Dedifferentiated amniotic fluid mesenchymal stem cell (primary cell): ENCODE measurements around the gene TMPRSS11A.
A peak's percentile ranks its signal among the peaks of the same experiment; 100 is the strongest.

Experiments
- DNase-seq: peaks from one replicate; pipeline ENCODE4 v3.0.0-alpha.2; 2016; ENCODE audit errors: extremely low spot score

Gene TMPRSS11A

DNA sequence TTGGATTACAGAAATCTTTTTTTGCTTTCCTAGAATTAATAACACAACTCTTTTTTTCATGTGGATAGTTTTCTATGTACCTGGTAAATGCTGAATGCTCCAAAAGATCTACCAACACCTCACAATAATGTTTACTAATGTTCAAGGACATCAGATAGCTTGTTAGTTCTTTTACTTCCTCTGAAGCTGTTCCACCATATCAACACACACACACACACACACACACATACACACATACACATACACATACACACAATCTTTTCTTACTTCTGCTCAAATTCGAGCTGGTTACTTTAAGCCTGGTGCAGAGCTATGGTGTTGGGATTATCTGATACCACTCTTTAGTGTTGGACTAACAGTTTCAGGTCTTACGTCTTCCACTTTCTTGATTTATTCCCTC is 51.2 kb downstream of the TMPRSS11A start:
- no peak for DNase-seq

GRCh38 chr4:67911638-67912037 is 51.7 kb downstream of the TMPRSS11A start:
- DNase-seq, result no peak

DNA sequence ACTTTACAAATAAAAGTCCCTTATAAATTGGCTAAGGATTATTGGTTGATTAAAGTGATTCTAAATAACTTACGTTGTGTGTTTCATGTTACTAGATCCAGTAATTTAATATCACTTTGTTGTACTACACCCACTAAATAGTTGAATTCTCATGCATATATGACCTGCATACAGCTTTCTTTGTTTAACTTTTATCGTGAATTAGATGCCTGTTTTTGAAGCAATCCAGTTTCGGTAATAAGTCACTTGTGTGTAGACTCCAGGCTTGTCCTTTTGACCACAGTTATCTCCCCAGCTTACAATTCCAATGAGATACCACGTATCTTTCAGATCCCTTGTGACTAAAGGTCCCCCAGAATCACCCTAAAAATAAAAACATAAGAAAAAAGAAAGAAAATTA is 52.2 kb downstream of the TMPRSS11A start:
- no peak for DNase-seq

- no peak for DNase-seq
Measured at GRCh38 chr4:67910585-67910905, 52.7 kb downstream of the TMPRSS11A start.

DNA sequence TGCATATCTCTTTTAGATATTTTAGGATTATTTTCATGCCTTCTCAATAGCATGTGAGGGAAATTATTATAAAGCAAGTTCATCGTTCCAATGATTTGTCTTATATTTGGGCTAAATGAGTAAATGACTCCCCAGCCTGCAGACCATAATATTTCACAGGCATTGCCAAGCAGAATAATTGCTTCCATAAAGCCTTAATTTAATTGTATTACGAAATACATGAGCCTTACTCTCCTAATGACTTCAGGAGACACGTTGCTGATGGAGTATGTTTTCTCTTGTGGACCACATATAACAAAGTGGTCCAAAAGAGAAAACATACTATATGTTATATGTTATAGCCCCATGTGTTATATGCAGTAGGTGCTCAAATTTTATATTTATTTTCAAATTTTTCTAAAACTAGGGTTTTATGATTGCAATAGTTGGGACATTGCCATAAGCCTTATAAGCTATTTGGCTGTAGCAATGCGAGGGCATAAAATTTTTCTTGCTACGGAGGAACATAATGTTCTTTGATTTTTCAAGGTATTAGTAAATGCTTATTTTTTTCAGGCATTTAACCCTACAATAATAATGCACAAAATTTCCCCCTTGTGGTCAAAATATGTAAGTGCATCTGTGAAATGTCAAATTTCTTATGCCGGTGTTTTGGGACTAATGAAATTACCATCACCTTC is 53.2 kb downstream of the TMPRSS11A start:
- peak; percentile 23 for DNase-seq

GRCh38 chr4:67907650-67908049 is 55.6 kb downstream of the TMPRSS11A start:
- no peak for DNase-seq

GRCh38 chr4:67899096-67899495 is 64.2 kb downstream of the TMPRSS11A start:
- DNase-seq, result no peak

DNA sequence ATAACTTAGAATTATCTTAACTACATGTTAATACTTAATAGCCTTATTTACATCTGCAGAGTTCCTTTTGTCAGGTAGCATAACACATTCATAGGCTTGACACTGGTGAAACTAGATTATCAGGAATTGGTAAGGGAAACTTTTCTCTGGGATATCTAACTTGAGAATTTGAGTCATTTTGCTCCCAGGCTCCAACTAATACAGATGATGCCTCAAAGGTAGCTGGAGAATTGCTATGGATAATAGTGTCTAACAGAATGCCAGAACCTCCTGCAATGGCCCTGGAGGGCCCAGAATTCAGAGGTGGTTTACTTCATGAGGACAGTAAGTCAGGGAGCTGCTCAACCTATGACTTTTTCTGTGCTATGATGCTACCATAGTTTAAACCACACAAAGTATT is 65.6 kb downstream of the TMPRSS11A start:
- no peak for DNase-seq

DNA sequence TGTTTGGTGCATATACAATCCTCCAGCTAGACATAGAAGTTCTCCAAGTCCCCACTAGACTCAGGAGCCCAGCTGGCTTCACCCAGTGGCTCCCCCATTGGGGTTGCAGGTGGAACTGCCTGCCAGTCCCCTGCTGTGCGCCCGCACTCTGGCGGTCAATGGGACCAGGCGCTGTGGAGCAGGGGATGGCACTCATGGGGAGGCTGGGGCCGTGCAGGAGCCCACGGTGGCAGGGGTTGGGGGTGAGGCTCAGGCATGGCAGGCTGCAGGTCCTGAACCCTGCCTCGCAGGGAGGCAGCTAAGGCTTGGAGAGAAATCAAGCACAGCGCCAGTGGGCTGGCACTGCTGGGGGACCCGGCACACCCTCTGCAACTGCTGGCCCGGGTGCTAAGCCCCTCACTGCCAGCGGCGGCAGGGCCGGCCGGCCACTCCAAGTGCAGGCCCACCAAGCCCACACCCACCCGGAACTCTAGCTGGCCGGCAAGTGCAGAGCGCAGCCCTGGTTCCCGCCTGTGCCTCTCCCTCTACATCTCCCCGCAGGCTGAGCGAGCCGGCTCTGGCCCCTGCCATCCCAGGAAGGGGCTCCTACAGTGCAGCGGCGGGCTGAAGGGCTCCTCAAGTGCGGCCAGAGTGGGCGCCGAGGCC is 66.8 kb downstream of the TMPRSS11A start:
- DNase-seq, result no peak

DNA sequence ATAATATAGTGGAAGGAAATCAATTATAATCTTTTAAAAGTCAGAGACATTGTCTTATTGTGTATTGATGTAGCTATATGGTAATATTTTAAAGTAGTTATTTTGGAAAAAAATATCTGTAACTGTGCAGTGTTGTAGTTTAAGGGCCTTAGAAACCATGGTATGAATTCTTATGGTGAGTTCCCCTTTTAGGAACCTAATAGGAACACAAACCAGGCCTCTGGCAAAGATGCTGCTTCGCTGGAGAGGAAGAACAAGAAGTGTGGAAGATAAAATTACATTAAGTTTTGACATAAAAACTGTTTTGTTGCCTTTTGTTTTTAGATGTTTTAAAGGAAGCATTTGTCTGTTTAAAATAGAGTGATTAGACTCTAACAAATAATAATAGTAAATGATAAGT is 68.6 kb downstream of the TMPRSS11A start:
- no peak for DNase-seq

- no peak for DNase-seq
Measured at GRCh38 chr4:67892905-67893304, 70.4 kb downstream of the TMPRSS11A start.

DNA sequence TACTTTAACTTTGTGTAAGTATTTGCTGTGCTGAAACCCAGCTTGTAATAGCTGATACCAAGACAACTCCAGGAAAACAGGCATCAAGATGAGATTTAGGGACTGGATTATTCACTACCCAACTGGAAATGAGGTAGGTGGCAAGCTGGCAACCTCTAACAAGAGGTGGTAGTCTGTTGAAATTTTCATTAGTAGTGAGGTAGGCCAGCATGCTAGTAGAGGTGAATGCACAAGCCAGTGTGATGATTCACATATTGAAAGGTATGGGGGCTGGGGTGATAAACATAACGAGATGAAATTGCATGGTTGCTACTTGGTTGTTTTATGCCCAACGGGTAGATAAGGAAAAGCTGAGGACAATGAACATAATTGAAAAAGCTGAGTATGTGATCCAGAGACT is 71.0 kb downstream of the TMPRSS11A start:
- no peak for DNase-seq

DNA sequence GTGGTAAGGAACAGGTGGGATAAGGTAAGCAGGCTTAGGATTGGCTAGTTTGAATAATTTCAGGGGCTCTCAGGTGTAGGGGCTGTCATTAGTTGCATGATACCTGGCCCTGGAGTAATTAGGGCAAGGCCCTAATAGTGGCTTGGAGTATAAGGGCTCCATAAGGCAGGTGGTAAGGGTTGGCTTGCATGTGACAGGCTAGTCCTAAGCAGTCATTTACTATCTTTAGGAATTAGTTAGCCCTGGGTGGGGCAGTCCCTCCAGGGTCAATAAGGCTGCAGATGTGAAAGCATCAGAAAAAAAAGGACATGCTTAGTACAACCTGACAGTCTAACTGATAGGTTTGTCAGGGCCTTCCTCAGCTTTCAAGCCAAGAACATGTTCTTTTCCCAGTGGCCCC is 71.6 kb downstream of the TMPRSS11A start:
- no peak for DNase-seq

- DNase-seq, result peak; percentile 17
Measured at GRCh38 chr4:67886281-67886680, 77.0 kb downstream of the TMPRSS11A start.

GRCh38 chr4:67885762-67886161 is 77.5 kb downstream of the TMPRSS11A start:
- peak; percentile 75 for DNase-seq

DNA sequence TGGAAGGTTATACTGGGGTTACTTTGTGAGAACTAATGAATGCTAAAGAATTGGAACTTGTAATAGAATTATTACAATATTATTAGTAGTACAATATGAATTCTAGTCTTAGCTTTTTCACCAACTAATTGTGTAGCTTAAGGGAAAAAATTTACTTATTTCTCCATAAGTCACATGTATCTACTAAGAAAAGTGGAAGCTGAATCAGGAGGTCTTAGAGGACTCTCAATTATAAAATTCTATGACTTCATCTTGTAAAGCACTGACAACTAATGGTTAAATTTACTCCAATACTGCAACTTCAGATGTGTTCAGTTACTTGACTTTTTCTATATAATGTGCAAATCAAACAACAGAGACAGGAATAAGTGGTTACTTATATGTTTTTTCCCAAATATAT is 78.6 kb downstream of the TMPRSS11A start:
- DNase-seq, result no peak

GRCh38 chr4:67883902-67884301 is 79.4 kb downstream of the TMPRSS11A start, which contains the start of gene TMPRSS11D:
TMPRSS11D (minus strand) TSS chr4:67884002; CDS start chr4:67883933, 69 bp downstream.
- DNase-seq, result no peak

GRCh38 chr4:67883458-67883857 is 79.8 kb downstream of the TMPRSS11A start:
- no peak for DNase-seq

- DNase-seq, result no peak
Measured at GRCh38 chr4:67880866-67881610, 82.3 kb downstream of the TMPRSS11A start.

DNA sequence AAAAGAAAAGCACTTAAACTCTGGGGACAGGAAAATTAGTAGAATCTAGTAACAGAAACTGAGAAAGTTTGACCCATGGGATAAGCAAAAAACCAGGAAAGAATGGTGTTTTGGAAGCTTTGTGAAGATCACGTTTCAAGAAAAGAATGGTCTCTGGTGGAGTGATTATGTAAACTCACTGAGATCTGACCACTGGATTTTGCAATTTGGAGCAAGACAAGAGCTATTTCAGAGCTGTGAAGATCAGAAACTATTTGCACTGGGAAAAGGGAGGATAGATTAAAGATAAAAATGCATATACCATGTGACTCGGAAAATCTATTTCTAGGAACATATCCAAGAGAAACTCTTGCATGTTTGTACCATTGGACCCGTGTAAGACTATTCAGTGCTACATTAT is 83.8 kb downstream of the TMPRSS11A start:
- no peak for DNase-seq

DNA sequence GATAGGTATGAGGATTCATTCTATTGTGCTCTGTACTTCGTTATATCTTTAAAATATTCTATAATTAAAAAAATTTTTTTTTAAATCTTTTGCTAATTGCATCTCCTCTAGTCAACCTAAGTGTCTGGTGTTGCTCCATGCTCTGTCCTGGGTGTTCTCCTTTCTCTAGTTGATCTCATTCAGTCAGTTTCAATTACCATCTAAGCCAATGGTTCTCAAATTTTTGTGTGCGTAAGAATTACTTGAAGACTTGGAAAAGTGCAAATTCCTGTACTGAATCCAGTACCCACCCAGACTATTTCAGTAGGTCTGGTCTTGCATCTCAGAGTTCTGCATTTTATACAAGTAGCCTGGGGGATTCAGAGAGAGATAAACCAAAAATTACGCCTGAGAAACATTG is 86.2 kb downstream of the TMPRSS11A start:
- no peak for DNase-seq

DNA sequence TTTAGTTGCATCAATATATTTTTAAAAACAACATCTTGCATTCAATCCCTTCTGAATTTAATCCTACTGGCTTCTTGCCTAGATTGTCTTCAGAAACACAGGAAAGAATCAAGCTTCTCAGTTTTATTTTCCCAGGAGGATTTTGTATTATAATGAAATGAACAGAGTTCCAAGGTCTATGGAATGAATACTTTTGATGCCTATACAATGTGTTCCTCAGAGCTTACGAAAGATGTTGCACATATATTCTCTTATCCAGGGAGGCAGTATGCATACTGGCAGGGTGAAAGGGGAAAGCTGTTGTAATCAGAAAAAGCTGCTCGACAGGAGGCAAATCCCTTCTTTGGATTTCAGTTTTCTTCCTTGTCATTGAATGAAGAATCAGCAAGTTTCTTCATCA is 88.3 kb downstream of the TMPRSS11A start:
- DNase-seq, result no peak

- no peak for DNase-seq
Measured at GRCh38 chr4:67873116-67873515, 90.2 kb downstream of the TMPRSS11A start.
